ENCODE results near the gene APBA2.

APBA2 gene

DNA sequence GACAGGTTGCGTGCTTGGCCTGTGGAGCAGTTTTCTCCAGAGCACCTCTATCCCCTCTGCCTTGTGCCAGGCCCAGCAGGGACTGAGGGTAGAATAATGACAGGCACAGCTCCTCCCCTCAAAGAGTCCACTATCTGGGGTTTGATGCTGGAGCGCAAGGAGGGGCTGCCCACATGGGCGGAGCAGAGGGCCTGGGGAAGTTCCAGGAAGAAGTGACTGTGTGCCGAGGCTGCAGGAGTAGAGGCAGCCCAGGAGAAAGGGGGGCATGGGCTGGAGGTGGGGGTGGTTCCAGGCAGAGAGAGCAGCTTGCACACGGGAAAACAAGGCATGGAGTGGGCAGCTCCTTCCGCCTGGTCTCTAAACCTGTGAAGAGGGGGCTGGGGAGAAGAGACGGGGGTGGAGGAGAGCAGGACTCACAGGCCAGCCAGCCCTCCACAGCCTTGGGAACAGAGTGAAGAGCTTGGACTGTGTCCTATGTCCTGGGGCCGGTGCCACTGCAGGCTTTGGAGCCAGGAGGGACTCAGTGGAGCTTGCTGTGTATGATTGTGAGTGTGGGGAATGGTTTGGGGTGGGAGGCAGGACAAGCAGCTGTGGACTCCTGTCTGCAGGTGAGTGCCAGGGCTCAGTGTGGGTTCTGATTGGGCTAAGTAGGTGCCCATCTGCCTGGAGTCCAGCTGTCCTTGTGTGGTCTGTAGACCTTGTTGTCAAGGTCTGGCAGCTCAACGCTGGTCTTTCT lies 48.1 kb downstream of the APBA2 start:
- DNase-seq (ENCODE audit: low read depth in 1 of 2, low spot score in 1 of 2) = no peak

DNA sequence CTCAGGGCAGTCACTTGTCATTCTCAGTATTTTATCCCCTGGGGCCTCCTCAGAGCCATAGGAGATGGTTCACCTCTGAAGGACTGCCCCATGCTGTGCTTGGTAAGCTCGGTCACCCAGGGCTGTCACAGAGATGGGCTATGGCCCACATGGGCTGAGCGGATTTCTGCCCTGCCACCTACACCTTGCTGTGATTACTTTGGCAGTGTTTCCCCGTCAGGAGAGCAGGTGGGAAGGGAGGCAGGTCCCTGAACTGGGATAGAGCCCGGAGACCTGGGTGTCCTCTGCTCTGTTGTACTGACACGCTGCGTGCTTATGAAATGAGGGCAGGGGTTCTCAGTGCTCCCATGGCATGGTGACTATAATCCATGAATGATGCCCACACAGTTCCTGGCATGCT lies 48.9 kb downstream of the APBA2 start:
- DNase-seq (ENCODE audit: low read depth in 1 of 2, low spot score in 1 of 2) = no peak

DNA sequence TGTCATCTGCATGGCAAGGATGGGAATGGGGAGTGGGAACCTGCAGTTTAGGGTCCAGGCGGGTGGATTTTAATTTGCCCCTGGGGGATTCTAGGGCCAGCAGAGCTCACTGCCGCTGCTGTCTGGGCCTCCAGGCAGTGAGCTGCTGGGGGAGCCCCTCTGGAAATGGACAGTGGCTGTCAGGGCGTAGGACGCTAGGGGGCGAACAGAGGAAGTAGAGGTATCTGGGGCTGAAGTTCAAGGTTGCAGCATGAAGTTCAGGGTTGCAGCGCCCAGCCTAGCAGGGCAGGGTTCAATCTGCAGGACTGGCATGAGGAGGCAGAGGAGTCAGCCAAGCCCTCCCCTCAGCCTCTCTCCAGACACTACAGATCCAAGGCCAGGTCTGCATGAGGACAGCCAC lies 49.5 kb downstream of the APBA2 start:
- DNase-seq (ENCODE audit: low read depth in 1 of 2, low spot score in 1 of 2) = no peak

DNA sequence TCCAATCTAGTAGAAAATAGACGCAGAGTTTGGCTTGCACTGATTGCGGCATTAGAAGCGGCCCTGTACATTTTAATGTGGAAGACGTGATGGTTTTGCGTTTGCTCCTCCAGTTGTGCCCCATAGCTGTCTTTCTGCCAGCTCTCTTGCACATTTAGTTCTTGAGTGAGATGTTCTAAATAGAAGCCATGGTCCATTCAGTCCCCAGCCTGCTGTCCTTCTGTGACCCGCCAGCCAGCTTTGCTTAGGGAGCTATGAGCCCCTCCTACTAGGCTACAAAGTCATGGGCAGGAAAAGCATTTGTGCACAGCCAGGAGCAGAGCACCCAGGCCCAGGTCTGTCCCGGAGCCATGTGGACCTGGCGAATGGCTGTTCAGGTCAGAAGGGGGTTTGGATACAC lies 50.3 kb downstream of the APBA2 start:
- DNase-seq (ENCODE audit: low read depth in 1 of 2, low spot score in 1 of 2) = no peak

DNA sequence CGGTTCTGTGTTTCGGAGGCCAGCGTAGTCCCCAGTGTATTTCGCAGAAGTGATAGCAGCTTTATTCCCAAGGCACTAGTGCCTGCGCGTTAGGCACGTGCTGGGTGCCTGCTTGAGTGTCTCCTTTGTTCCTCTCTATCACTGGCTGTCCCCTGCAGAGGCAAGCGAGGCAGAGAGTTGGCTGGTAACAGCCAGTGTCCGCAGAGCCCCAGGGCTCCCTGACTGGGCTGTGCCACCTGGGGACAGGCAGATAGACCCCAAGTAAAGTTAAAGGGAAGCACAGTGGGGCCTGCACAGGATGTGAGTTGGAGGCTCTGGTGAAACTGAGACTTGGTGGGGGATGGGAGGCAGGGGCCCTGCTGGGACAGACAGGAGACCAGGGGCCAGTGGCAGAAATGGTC lies 50.7 kb downstream of the APBA2 start:
- no peak for DNase-seq (ENCODE audit: low read depth in 1 of 2, low spot score in 1 of 2)

DNA sequence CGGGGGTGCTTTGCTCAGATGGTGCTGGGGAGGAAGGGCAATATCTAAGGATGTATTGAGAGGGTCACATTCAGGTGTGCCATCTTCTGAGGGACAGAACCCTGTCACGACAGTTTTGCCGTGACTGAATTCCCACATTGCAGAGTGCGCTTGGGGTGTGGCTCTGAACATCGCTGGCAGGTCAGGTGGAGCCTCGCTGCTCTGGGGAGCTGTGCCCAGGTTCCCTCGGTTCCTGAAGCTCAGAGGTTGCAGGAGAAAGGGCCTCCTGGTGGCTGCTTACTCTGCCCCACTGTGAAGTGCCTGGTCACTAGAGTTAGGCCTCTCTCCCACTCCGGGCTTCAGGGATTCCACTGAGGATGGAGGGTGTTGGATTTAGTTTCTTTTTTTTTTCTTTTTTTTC lies 51.5 kb downstream of the APBA2 start:
- DNase-seq (ENCODE audit: low read depth in 1 of 2, low spot score in 1 of 2) = no peak

DNA sequence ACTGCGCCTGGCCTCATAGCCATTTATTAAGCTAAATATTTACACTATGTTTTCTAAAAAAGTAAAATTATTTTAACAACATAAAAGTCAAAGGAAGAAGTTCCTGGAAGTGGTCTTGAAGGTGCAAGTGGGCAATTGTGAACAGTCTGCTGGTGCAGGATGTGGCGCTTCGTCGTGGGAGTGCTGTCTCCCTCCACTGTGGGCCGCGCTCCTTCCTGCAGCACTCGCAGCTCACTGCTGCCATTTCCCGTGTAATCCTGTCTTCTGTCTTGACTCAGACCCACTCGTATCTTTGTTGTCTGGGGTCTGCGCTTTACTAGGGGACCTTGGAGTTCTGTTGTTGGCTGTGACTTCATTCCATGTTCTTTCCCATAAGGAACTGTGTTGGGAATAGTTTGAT lies 56.3 kb downstream of the APBA2 start:
- no peak for DNase-seq (ENCODE audit: low read depth in 1 of 2, low spot score in 1 of 2)

DNA sequence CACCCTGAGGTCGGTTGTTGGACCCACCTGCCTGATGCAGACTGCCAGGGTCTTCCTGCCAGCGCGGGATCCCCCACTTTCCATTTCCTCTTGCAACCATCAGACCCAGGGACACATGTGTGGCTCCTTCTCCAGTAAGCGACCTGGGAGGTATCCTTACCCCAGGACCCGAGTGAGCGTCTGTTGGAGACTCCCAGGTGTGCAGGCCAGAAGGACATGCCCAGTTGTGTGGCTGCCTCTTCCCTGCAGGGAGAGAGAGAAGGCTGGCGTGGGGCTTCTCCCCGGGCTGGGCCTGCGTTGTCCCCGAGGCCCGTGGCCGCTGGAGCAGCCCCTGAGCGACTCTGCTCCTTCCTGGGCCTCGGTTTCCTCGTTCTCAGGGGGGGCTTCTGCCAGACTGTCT lies 56.8 kb downstream of the APBA2 start:
- no peak for DNase-seq (ENCODE audit: low read depth in 1 of 2, low spot score in 1 of 2)

DNA sequence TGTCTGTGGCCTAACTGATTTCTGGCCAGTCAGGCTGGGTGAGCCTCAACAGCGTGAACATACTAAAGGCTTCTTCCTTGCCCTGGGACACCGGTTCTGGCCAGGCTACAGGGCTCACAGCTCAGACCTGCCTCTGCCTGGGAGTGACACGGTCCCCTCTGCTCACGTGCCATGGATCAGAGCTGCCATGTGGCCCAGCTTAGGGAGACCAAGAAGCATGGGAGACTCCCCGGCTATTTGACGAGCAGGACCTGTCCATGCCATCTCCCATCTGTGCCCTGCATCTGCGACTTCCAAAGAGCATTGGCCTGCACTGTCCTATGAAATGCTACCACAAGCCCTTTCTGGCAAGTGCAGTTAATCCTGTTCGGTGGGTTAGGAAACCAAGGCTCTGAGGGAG lies 57.4 kb downstream of the APBA2 start:
- DNase-seq (ENCODE audit: low read depth in 1 of 2, low spot score in 1 of 2) = no peak

DNA sequence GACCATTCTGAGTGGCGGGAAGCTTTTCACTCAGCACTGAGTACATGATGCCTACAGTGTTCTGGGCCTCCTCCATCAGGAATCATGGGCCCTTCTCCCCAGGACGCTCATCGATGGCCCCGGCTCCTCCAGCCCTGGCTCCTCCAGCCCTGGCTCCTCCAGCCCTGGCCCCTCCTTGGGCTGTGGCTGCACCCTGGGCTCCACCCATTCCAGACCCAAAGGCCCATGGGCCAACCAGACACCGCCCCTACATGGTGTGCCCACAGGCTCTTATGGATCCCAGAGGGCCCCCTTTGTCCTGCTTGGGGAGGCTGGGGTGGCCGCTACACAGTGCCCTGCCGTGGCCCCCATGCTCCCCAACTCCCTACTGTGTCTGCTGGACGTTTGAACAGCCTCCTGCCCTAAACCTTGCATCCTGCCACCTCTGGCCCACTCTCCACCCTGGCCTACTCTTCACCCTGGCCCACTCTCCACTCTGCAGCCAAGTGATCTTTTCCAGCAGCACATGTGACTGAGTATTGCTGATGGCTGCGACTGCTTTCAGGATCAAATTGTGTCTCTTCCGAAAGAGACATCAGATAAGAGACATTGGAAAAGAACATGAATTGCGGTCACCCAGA lies 57.9 kb downstream of the APBA2 start:
- DNase-seq (ENCODE audit: low read depth in 1 of 2, low spot score in 1 of 2) = no peak

DNA sequence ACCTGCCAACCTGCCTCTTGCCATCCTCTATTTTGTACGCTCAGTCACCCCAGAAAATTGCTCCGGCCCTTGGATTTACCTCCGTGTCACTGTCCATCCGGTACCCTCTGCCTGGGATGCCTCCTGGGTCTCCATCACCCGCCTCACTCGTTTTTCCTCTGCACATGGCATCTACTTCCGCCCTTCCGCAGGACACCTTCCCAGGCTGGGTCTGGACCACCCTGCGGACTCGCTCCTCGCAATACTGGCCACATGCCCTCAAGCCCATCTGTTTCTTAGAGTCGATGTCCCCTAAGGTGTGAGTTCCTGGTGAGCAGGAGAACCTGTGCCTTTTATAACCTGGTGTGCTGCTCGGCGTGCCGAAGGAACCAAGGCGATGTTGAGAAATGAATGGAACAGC lies 58.5 kb downstream of the APBA2 start:
- DNase-seq (ENCODE audit: low read depth in 1 of 2, low spot score in 1 of 2) = no peak

DNA sequence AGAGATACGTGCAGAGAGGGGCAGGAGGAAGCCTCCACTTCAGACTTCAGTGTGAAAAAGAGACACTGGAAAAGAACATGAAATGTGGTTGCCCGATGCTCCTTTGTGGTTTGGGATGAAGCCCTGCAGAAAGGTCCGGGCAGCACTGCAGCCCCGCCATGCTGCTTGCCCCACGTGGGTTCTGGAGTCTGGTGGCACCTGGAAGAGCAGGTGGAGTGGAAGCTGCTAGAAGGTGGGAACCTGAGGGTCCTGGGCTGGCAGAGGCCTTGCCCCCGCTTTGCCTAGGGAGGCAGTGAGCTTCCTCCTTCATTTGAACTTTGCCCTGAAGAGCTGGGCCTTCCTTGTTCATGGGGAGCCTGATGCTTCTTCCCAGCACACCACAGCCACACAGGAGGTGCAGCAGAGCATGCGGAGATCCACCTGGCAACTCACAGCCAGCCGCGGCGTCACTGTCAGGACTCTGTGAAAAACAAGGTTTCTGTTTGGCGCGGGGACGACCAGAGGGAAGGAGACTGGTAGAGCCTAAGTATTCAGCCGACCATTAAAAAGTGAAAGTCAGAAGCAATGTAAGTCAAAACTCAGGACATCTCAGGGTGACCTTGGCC lies 59.0 kb downstream of the APBA2 start:
- no peak for DNase-seq (ENCODE audit: low read depth in 1 of 2, low spot score in 1 of 2)

DNA sequence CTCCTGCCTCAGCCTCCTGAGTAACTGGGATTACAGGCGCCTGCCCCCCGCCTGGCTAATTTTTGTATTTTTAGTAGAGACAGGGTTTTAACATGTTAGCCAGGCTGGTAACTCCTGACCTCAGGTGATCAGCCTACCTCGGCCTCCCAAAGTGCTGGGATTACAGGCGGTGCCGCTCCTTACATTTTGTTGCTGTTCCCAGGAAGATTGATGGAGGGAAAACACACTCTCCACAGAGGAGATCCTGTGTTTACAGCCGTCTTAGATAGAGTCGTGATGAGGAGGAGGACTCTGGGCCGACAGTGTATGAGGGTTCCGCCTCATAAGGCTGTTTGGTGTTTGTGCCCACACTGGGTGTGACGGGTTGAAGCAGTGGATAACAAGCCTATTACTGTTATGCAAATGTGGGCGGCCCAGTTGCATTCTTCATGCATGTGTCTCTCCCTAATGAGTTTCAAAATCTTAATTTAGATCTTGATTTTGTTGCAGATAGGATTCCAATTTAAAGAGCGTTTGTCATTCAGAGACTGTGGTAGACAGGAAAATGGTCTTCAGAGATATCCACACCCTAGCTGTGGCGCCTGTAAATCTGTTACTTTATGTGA lies 60.0 kb downstream of the APBA2 start:
- no peak for DNase-seq (ENCODE audit: low read depth in 1 of 2, low spot score in 1 of 2)

DNA sequence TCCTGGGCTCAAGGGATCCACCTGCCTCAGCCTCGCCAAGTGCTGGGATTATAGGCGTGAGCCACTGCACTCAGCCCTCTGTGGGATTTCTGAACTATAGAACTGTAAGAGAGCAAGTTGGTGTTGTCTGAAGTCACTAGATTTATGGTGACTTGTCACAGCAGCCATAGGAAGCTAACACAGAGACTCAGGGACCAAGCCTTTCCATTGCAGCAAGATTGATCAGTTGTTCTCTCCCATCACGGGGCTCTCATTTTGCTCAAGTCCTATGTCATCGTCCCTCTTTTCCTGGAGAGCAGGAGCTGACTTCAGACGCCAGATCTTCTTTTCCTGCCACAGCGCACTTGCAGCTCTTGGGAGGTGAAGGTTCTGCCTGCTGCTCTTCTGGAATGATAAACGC lies 61.0 kb downstream of the APBA2 start:
- DNase-seq (ENCODE audit: low read depth in 1 of 2, low spot score in 1 of 2) = no peak

DNA sequence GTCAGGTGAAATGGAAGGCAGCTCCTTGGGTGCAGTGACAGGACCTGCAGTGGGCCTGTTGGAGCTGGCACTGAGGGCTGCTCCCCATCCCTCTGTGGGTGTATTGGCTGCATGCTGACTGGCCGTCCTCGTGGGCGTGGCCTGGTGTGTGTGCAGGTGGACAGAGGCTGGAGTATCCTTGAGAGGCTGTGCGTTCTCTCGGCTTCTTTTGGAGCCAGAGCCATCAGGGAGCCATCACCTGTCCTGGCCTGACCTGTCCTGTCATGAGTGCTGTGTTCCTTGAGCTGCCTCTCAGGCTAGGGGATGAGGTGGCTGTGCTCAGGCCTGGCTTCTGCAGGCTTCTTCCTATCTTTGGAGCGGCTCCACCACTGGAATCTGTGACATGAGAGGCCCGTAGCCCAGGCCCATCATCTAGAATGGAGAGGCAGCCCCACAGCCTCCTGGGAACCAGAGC lies 61.5 kb downstream of the APBA2 start:
- DNase-seq (ENCODE audit: low read depth in 1 of 2, low spot score in 1 of 2) = no peak

DNA sequence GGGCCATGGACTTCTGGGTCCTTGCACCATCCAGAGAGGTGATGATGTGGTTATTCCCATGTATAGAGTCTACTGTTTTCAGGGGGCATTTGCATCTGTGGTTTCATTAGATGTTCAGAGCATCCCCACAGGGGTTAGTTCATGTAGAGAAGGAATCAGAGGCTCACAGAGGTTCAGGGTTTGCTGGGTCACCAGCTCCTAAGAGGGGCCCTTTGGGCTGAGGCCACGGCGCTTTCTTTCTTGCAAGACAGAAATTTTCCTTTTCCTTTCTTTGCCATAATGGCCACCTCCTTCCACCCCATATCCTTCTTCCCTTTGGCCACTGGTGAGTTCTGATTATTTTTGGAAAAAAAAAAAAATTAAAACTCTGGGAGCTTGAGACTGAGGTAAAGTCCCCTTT lies 62.3 kb downstream of the APBA2 start:
- no peak for DNase-seq (ENCODE audit: low read depth in 1 of 2, low spot score in 1 of 2)

DNA sequence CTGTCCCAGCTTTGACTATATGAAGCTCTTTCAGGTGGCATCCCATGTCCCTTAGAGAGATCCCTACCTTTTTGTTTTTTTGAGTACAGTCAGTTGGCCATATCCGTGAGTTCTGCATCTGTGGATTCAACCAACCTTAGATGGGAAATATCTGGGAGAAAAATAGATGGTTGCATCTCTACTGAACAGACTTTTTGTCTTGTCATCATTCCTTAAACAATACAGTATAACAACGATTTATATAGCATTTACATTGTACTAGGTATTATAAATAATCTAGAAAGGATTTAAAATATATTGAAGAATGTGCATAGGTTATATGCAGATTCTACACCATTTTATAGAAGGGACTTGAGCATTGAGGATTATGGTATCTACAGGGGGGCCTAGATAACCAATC lies 65.1 kb downstream of the APBA2 start:
- no peak for DNase-seq (ENCODE audit: low read depth in 1 of 2, low spot score in 1 of 2)

DNA sequence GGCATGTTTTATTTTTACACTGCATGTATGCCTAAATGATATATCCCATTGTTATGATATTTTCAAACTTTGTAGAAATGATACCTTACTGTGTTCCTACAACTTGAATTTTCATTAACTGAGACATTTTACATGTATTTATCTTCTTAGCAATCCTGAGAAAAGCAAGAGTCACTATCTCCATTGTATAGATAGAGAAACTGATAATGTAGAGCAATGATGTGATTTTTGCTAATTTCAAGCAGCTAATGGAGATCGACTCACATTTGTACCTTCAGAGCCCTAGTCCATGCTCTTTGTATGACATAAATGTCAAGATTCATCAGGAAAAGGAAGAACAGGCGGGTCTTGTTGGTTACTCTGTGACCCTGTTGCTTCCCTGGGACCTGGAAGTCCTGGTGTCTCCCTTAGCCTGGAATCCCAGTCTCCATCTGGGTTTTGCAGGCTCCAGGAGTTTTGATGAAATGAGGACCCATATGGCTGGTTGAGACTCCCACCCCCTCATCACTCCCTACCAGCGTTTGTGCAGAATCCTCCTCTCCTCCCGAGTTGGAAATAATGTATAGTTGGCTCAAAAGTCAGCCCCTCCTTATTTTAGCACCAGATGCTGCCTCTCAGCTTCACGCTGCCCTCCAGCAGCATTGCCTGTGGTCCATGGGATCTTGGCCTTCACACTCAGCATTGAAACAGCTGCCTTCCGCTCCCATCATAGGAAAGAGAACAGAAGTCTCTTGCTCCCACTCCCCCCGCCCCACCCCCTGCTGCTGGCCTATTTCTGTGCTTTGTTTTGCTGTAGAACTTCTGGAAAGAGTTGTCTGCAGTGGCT lies 67.1 kb downstream of the APBA2 start:
- no peak for DNase-seq (ENCODE audit: low read depth in 1 of 2, low spot score in 1 of 2)

DNA sequence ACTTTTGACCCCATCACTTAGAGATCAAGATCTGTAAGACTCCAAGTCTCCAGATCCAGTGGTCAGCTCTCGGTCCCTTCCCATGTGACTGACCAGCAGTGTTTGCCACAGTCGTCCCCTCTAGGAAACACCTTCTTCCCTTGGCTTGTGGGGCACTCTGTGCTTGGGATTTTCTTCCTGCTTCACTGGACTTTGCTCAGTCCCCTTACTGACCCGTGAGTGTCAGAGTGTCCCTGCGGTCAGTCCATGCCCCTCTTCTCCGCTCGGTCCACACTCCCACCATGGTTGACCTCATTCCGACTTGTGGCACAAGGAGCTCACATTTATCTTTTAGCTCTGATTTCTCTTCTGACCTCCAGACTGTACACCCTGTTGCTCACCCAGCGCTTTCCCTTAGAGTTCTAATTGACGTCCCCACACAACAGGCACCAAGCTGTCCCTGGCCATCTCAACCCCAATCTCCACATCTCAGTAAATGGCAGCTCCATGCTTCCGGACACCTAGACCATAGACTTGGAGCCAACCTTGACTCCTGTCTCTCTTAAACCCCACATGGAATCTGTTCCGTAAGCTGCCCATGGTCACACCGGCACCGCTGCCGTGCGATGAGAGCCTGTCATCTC lies 67.9 kb downstream of the APBA2 start:
- DNase-seq (ENCODE audit: low read depth in 1 of 2, low spot score in 1 of 2) = no peak

DNA sequence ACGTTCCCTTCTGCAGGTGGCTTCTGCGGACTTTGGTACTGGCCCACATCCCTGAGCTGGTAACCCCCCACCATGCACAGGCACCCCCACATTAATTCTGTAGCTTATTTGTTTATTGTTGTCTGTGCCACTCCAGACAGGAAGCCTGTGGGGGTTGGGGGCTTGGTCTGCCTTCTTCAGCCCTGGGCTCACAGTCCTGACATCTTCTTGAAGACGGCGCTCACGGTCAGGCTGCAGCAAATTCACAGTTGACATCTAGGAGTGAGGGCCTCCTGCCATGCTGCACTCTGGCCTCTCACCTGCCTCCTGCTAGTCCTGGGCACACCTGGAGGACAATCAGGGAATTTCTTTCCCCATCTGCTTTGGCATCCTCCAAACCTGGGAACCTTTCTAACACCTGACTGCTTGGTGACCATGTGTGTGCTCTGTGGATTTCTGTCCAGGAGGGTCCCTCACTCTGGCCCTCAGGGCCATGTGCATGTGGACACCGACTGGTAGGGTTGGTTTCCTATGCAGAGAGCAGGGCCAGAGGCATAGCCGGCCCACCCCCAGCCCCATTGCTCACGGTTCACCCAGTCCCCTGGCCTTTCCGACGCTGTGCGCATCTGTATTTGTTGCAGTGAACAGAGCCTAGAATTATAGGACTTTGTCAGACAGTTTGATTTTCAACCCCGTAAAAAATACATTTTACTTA lies 68.8 kb downstream of the APBA2 start:
- no peak for DNase-seq (ENCODE audit: low read depth in 1 of 2, low spot score in 1 of 2)
